ENCODE data around the gene FRMD3.

Gene FRMD3

GRCh38 chr9:83245979-83246659 lies 292.1 kb downstream of the FRMD3 start:
- Histone ChIP-seq H2BK120ac (ENCODE audit: insufficient read depth, low read length, poor library complexity) (no peak overlapping the region), H3K23ac (ENCODE audit: low read length) (peak overlapping the region; percentile 43), H3K9ac (ENCODE audit: low read length) (no peak overlapping the region), H2AK5ac (ENCODE audit: low read length) (no peak overlapping the region), H3K27ac (ENCODE audit: low read depth, low read length) (no peak overlapping the region), H3K4ac (ENCODE audit: low read depth, low read length) (no peak overlapping the region), H3K27me3 (ENCODE audit: insufficient read depth, low read length) (no peaks in the 10 kb centered on the region), H3K4me1 (ENCODE audit: control insufficient read depth in 1 of 2, insufficient read depth in 2 of 2, low read length in 2 of 2) (no peaks in the 10 kb centered on the region), H3K79me1 (ENCODE audit: low read length) (no peaks in the 10 kb centered on the region), H3K9me3 (ENCODE audit: insufficient read depth, low read depth, low read length) (peaks cover 3% of the 10 kb centered on the region), H3K18ac (ENCODE audit: low read length) (no peak overlapping the region), H2BK5ac (ENCODE audit: low read depth, low read length, poor library complexity) (no peak overlapping the region), H3K79me2 (ENCODE audit: control insufficient read depth, insufficient read depth, low read length, poor library complexity) (no peaks in the 10 kb centered on the region), H3K4me3 (ENCODE audit: low read depth, low read length) (no peak overlapping the region), H3K36me3 (ENCODE audit: control insufficient read depth in 1 of 2, insufficient read depth in 2 of 2, low read length in 2 of 2) (no peaks in the 10 kb centered on the region), H3K14ac (ENCODE audit: low read length) (no peak overlapping the region), H4K8ac (ENCODE audit: low read depth, low read length) (no peak overlapping the region), H2AFZ (ENCODE audit: insufficient read depth, low read length, poor library complexity) (no peak overlapping the region), H4K12ac (ENCODE audit: low read depth, low read length) (no peak overlapping the region), H3K4me2 (ENCODE audit: low read length) (no peak overlapping the region), H4K91ac (ENCODE audit: low read depth, low read length) (no peak overlapping the region), H2BK12ac (ENCODE audit: low read length) (no peak overlapping the region)
- no peak for DNase-seq
- no CpG with 5 or more reads among the region's 5 CpGs for WGBS (ENCODE audit: extremely low coverage, insufficient coverage, insufficient read length)

GRCh38 chr9:83242066-83242465 lies 296.1 kb downstream of the FRMD3 start:
- H2AFZ ChIP-seq (ENCODE audit: insufficient read depth, low read length, poor library complexity), result no peak overlapping the region
- H3K27me3 ChIP-seq (ENCODE audit: insufficient read depth, low read length), result no peaks in the 10 kb centered on the region
- H4K12ac ChIP-seq (ENCODE audit: low read depth, low read length), result no peak overlapping the region
- no peak overlapping the region for H3K18ac ChIP-seq (ENCODE audit: low read length)
- peak; percentile 2 to 46 for DNase-seq
- no CpG with 5 or more reads among the region's 2 CpGs for WGBS (ENCODE audit: extremely low coverage, insufficient coverage, insufficient read length)
- no peak overlapping the region for H3K4me3 ChIP-seq (ENCODE audit: low read depth, low read length)
- H3K9ac ChIP-seq (ENCODE audit: low read length), result no peak overlapping the region
- no peak overlapping the region for H3K23ac ChIP-seq (ENCODE audit: low read length)
- H2BK120ac ChIP-seq (ENCODE audit: insufficient read depth, low read length, poor library complexity), result no peak overlapping the region
- no peak overlapping the region for H3K14ac ChIP-seq (ENCODE audit: low read length)
- H3K4ac ChIP-seq (ENCODE audit: low read depth, low read length), result no peak overlapping the region
- no peak overlapping the region for H4K91ac ChIP-seq (ENCODE audit: low read depth, low read length)
- no peaks in the 10 kb centered on the region for H3K79me1 ChIP-seq (ENCODE audit: low read length)
- H3K27ac ChIP-seq (ENCODE audit: low read depth, low read length), result no peak overlapping the region
- no peak overlapping the region for H4K8ac ChIP-seq (ENCODE audit: low read depth, low read length)
- H3K9me3 ChIP-seq (ENCODE audit: insufficient read depth, low read depth, low read length), result no peaks in the 10 kb centered on the region
- no peak overlapping the region for H2AK5ac ChIP-seq (ENCODE audit: low read length)
- H3K4me1 ChIP-seq (ENCODE audit: control insufficient read depth in 1 of 2, insufficient read depth in 2 of 2, low read length in 2 of 2), result no peaks in the 10 kb centered on the region
- H2BK5ac ChIP-seq (ENCODE audit: low read depth, low read length, poor library complexity), result no peak overlapping the region
- H3K36me3 ChIP-seq (ENCODE audit: control insufficient read depth in 1 of 2, insufficient read depth in 2 of 2, low read length in 2 of 2), result no peaks in the 10 kb centered on the region
- H3K4me2 ChIP-seq (ENCODE audit: low read length), result no peak overlapping the region
- no peak overlapping the region for H2BK12ac ChIP-seq (ENCODE audit: low read length)
- H3K79me2 ChIP-seq (ENCODE audit: control insufficient read depth, insufficient read depth, low read length, poor library complexity), result no peaks in the 10 kb centered on the region

- no peaks in the 10 kb centered on the region for H3K79me2 ChIP-seq (ENCODE audit: control insufficient read depth, insufficient read depth, low read length, poor library complexity)
- H3K4ac ChIP-seq (ENCODE audit: low read depth, low read length), result no peak overlapping the region
- no peak overlapping the region for H2AK5ac ChIP-seq (ENCODE audit: low read length)
These were observed 297.5 kb downstream of the FRMD3 start for GRCh38 chr9:83240671-83241070.

GRCh38 chr9:83239747-83240146 lies 298.5 kb downstream of the FRMD3 start:
- no peak overlapping the region for H3K4me2 ChIP-seq (ENCODE audit: low read length)
- H3K18ac ChIP-seq (ENCODE audit: low read length), result no peak overlapping the region
- no peaks in the 10 kb centered on the region for H3K79me1 ChIP-seq (ENCODE audit: low read length)
- H3K23ac ChIP-seq (ENCODE audit: low read length), result no peak overlapping the region
- H3K14ac ChIP-seq (ENCODE audit: low read length), result no peak overlapping the region
- H3K4me1 ChIP-seq (ENCODE audit: control insufficient read depth in 1 of 2, insufficient read depth in 2 of 2, low read length in 2 of 2), result no peaks in the 10 kb centered on the region
- H3K79me2 ChIP-seq (ENCODE audit: control insufficient read depth, insufficient read depth, low read length, poor library complexity), result no peaks in the 10 kb centered on the region
- no peak overlapping the region for H2BK5ac ChIP-seq (ENCODE audit: low read depth, low read length, poor library complexity)
- H4K8ac ChIP-seq (ENCODE audit: low read depth, low read length), result no peak overlapping the region
- H3K27me3 ChIP-seq (ENCODE audit: insufficient read depth, low read length), result no peaks in the 10 kb centered on the region
- no peak overlapping the region for H2AK5ac ChIP-seq (ENCODE audit: low read length)
- H2AFZ ChIP-seq (ENCODE audit: insufficient read depth, low read length, poor library complexity), result no peak overlapping the region
- H3K4me3 ChIP-seq (ENCODE audit: low read depth, low read length), result no peak overlapping the region
- H2BK12ac ChIP-seq (ENCODE audit: low read length), result no peak overlapping the region
- H2BK120ac ChIP-seq (ENCODE audit: insufficient read depth, low read length, poor library complexity), result no peak overlapping the region
- H3K4ac ChIP-seq (ENCODE audit: low read depth, low read length), result no peak overlapping the region
- no peaks in the 10 kb centered on the region for H3K9me3 ChIP-seq (ENCODE audit: insufficient read depth, low read depth, low read length)
- no peak overlapping the region for H3K9ac ChIP-seq (ENCODE audit: low read length)
- H4K91ac ChIP-seq (ENCODE audit: low read depth, low read length), result no peak overlapping the region
- H4K12ac ChIP-seq (ENCODE audit: low read depth, low read length), result no peak overlapping the region
- no peaks in the 10 kb centered on the region for H3K36me3 ChIP-seq (ENCODE audit: control insufficient read depth in 1 of 2, insufficient read depth in 2 of 2, low read length in 2 of 2)
- H3K27ac ChIP-seq (ENCODE audit: low read depth, low read length), result no peak overlapping the region
- no peak for DNase-seq

More at GRCh38 chr9:83240671-83241070, 297.5 kb downstream of the FRMD3 start:
- Histone ChIP-seq H3K9me3 (ENCODE audit: insufficient read depth, low read depth, low read length) (no peaks in the 10 kb centered on the region), H3K27ac (ENCODE audit: low read depth, low read length) (no peak overlapping the region), H2BK5ac (ENCODE audit: low read depth, low read length, poor library complexity) (no peak overlapping the region), H3K27me3 (ENCODE audit: insufficient read depth, low read length) (no peaks in the 10 kb centered on the region), H3K4me2 (ENCODE audit: low read length) (no peak overlapping the region), H2BK120ac (ENCODE audit: insufficient read depth, low read length, poor library complexity) (no peak overlapping the region), H2AFZ (ENCODE audit: insufficient read depth, low read length, poor library complexity) (no peak overlapping the region), H3K18ac (ENCODE audit: low read length) (no peak overlapping the region), H4K8ac (ENCODE audit: low read depth, low read length) (no peak overlapping the region), H3K36me3 (ENCODE audit: control insufficient read depth in 1 of 2, insufficient read depth in 2 of 2, low read length in 2 of 2) (no peaks in the 10 kb centered on the region), H3K23ac (ENCODE audit: low read length) (no peak overlapping the region), H2BK12ac (ENCODE audit: low read length) (no peak overlapping the region), H3K9ac (ENCODE audit: low read length) (no peak overlapping the region), H3K4me3 (ENCODE audit: low read depth, low read length) (no peak overlapping the region), H4K91ac (ENCODE audit: low read depth, low read length) (no peak overlapping the region), H3K79me1 (ENCODE audit: low read length) (no peaks in the 10 kb centered on the region), H4K12ac (ENCODE audit: low read depth, low read length) (no peak overlapping the region), H3K14ac (ENCODE audit: low read length) (no peak overlapping the region), H3K4me1 (ENCODE audit: control insufficient read depth in 1 of 2, insufficient read depth in 2 of 2, low read length in 2 of 2) (no peaks in the 10 kb centered on the region)
- no peak for DNase-seq
- WGBS (ENCODE audit: extremely low coverage, insufficient coverage, insufficient read length), result no CpG with 5 or more reads among the region's 4 CpGs
